ENCODE results near the gene PHC2. TPM values are rescaled to one million over a fixed set of nuclear protein-coding genes. Genes with fewer than 3 reads are reported as not detected.

The PHC2 gene
- total RNA-seq, 1 donor from 2014 or later: 140 TPM

DNA sequence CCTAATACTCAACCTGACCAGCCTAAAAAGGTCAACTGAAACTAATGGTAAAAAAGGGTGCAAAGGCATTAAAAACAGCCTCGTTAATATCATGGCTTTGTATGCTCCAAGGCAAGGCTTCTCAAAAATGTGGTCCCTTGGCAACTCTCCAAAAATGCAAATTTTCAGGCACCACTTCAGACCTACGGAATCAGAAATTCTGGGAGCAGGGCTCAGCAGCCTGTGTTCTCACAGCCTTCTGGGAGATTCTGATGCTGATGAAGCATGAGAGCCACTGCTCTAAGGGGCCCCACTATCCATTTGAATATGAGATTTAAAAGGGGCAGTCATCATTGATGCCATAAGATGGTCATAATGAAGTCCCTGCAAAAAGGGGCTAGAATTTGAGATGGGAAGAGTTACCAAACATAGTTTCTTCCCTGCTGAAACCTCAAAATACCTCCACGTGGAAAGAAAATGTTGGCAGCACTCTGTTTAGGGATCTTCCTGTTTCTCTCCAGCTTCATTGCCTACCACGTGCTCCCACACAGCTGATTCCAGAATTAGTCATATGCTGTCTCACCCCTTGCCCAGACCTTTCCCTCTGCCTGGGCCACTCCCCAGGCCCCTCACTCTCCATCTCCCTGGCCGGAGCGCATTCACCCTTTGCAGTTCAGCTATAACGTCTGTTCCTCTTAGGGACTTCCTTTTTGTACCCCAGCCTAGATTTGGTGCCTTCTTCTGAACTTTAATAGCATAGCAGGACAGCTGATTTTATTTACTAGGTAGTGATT lies 46.7 kb downstream of the PHC2 start:
- DNase-seq (ENCODE audit: low read depth): no peak
- TF ChIP-seq CTCF (conservative IDR thresholded peaks at IDR 0.05; ENCODE audit: low read depth, low read length): no peak
- H3K4me3 ChIP-seq (ENCODE audit: low read depth, low read length): no peak overlapping the region

- no peak overlapping the region for H3K4me3 ChIP-seq (ENCODE audit: low read depth, low read length)
- no peak for TF ChIP-seq CTCF (conservative IDR thresholded peaks at IDR 0.05; ENCODE audit: low read depth, low read length)
- DNase-seq (ENCODE audit: low read depth): no peak
Measured at GRCh38 chr1:33383489-33383888, 47.4 kb downstream of the PHC2 start.

GRCh38 chr1:33382661-33383415 lies 48.1 kb downstream of the PHC2 start:
- TF ChIP-seq CTCF (conservative IDR thresholded peaks at IDR 0.05; ENCODE audit: low read depth, low read length): no peak
- no peak for DNase-seq (ENCODE audit: low read depth)
- no peak overlapping the region for H3K4me3 ChIP-seq (ENCODE audit: low read depth, low read length)

- TF ChIP-seq CTCF (conservative IDR thresholded peaks at IDR 0.05; ENCODE audit: low read depth, low read length): no peak
- no peak for DNase-seq (ENCODE audit: low read depth)
- H3K4me3 ChIP-seq (ENCODE audit: low read depth, low read length): no peak overlapping the region
Measured at GRCh38 chr1:33381977-33382376, 48.9 kb downstream of the PHC2 start.

DNA sequence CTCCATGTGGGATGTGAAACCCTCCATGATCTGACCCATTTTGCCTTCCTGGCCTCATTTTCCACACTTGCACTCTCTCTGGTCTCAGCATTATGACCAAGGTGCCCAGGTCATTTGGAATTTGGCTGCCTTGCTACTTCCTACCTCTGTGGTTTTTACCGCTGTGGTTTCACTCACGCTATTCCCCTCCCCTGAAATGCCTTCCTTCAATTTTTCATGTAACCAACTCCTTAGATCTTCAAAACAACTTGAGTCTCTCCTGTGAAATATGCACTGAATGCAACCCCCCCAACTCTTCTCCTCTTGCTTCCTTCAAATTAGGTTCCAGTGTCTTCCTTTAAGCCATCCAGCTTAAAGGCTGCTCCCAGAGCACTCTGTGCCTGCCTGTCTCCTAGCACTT lies 50.1 kb downstream of the PHC2 start:
- DNase-seq (ENCODE audit: low read depth): no peak
- no peak for TF ChIP-seq CTCF (conservative IDR thresholded peaks at IDR 0.05; ENCODE audit: low read depth, low read length)
- H3K4me3 ChIP-seq (ENCODE audit: low read depth, low read length): no peak overlapping the region

DNA sequence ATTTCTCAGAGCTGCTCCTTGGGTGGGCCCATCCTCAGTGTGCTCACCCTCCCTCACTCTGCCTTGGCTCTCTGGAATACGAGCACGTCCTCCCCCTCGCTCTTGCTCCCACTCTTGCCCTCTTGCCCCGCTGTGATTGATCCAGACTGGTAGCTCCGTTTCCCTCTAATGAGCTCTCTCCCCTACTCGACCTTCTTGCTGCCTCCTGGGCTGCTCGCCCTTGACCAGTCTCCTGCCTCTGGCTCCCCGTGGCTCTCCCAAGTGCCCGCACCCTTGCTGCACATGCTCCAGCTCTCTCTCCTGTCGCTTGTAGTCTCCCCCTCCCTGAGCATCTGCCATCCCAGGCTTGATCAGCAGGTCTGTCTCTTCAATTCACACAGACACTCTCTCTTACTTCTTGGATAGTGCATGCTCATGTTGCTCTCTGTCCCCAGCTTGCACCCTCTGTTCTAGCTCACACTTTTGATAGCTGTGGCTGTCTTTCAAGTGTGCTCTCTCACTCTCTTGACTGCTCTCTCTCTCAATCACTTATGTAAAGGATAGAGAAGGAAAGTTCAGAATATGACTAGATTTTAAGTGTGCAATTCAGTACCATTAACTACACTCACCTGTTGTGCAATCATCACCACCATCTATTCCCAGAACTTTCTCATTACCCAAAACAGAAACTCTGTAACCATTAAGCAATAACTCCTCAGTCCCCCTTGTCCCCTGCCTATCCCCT lies 51.1 kb downstream of the PHC2 start:
- no peak for DNase-seq (ENCODE audit: low read depth)
- TF ChIP-seq CTCF (conservative IDR thresholded peaks at IDR 0.05; ENCODE audit: low read depth, low read length): no peak
- H3K4me3 ChIP-seq (ENCODE audit: low read depth, low read length): no peak overlapping the region

All from epithelial cell of proximal tubule (primary cell).